Fibroblast of the aortic adventitia (primary cell): ENCODE results near the gene CXCL1. TPM values are rescaled to one million over a fixed set of nuclear protein-coding genes. Genes with fewer than 3 reads are reported as not detected.

Experiments used
- DNase-seq: peaks from one replicate; pipeline ENCODE4 v3.0.0-alpha.2; 2010; ENCODE audit warnings: low read depth
- H3K4me3 ChIP-seq: 2 replicates; pipeline ENCODE4 v1.5.1; 2011; ENCODE audit warnings: low read depth, mild to moderate bottlenecking, control low read depth, low read length, moderate library complexity
- CTCF ChIP-seq: IDR thresholded peaks from 2 replicates; pipeline ENCODE4 v1.5.1; 2011; ENCODE audit warnings: mild to moderate bottlenecking, low read length, control low read depth, inconsistent platforms; ENCODE audit not compliant: insufficient read depth
- total RNA-seq: library from RNA; depleted of rRNA; stranded (reverse); fragments of >200 nt; gene quantifications from 2 replicates; pipeline ENCODE4 v1.2.3, GENCODE V29; 2012; ENCODE audit warnings: low replicate concordance

Gene CXCL1
- total RNA-seq, 1 donor, result 5.2 TPM

GRCh38 chr4:73856518-73856917 lies 12.7 kb upstream of the CXCL1 start:
- TF ChIP-seq CTCF, result no peak
- H3K4me3 ChIP-seq, result no peak overlapping the region
- peak; percentile 84 for DNase-seq

- no peak overlapping the region for H3K4me3 ChIP-seq
- peak; percentile 85 for DNase-seq
- no peak for TF ChIP-seq CTCF
Observed at GRCh38 chr4:73859614-73860088, 9.5 kb upstream of the CXCL1 start.

- no peak for DNase-seq
- no peak for TF ChIP-seq CTCF
- no peak overlapping the region for H3K4me3 ChIP-seq
Observed at GRCh38 chr4:73860181-73860580, 9.0 kb upstream of the CXCL1 start.

- no peak for TF ChIP-seq CTCF
- DNase-seq, result no peak
- no peak overlapping the region for H3K4me3 ChIP-seq
Observed at GRCh38 chr4:73860917-73861316, 8.3 kb upstream of the CXCL1 start.

GRCh38 chr4:73862322-73862721 lies 6.9 kb upstream of the CXCL1 start:
- DNase-seq, result peak; percentile 49
- no peak overlapping the region for H3K4me3 ChIP-seq
- TF ChIP-seq CTCF, result no peak

- H3K4me3 ChIP-seq, result no peak overlapping the region
Observed at GRCh38 chr4:73864365-73864764, 4.8 kb upstream of the CXCL1 start.

More at GRCh38 chr4:73864365-73864764, 4.8 kb upstream of the CXCL1 start:
- DNase-seq, result no peak
- TF ChIP-seq CTCF, result no peak
